Activated CD4-positive, alpha-beta T cell treated with anti-CD3 and anti-CD28 coated beads, Interleukin-2, amount 10 ng/mL, durations not matched to agents 24 days and 14 days (primary cell): ENCODE measurements around the gene FLVCR1. TPM values are rescaled to one million over a fixed set of nuclear protein-coding genes. Genes with fewer than 3 reads are reported as not detected.

ENCODE experiments used
- DNase-seq: peaks from one replicate; pipeline ENCODE4 v3.0.0; 2022
- H3K27ac Mint-ChIP-seq: one replicate; pipeline ENCODE4 v1.8.0; 2022; ENCODE audit warnings: mild to moderate bottlenecking, mixed read lengths
- H3K27me3 Mint-ChIP-seq: one replicate; pipeline ENCODE4 v1.8.0; 2022; ENCODE audit warnings: mixed read lengths
- H3K36me3 Mint-ChIP-seq: one replicate; pipeline ENCODE4 v1.8.0; 2022; ENCODE audit warnings: low read depth, mild to moderate bottlenecking, mixed read lengths
- H3K4me1 Mint-ChIP-seq: one replicate; pipeline ENCODE4 v1.8.0; 2021; ENCODE audit warnings: mixed read lengths
- H3K4me3 Mint-ChIP-seq: one replicate; pipeline ENCODE4 v1.8.0; 2022; ENCODE audit warnings: mild to moderate bottlenecking, moderate library complexity, mixed read lengths
- H3K9me3 Mint-ChIP-seq: one replicate; pipeline ENCODE4 v1.8.0; 2021; ENCODE audit warnings: mixed read lengths
- intact Hi-C: fragments of 100-400 bp; cut with micrococcal nuclease; formaldehyde crosslinking; loops from one replicate; pipeline ENCODE4 v1.15.1; 2023
- total RNA-seq: library from RNA; stranded (reverse); gene quantifications from 2 replicates; pipeline ENCODE4 v1.2.3, GENCODE V29; 2022

The FLVCR1 gene
- total RNA-seq, 1 donor from 2014 or later: 21.8 TPM

DNA sequence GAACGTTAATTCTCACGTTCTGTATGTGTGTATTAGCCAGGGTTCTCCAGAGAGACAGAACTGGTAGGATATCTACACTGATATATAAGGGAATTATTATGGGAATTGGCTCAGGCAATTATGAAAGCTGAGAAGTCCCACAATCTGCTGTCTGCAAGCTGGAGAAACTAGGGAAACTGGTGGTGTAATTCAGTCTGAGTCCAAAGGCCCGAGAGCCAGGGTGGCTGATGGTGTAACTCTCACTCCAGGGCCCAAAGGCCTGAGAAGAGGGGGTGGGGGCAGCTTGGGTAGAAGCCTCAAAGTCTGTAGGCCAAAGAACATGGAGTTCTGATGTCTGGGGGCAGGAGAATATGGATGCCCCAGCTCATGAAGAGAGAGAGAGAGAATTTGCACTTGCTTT lies 79.0 kb downstream of the FLVCR1 start:
- no peaks in the 10 kb centered on the region for H3K36me3 Mint-ChIP-seq
- H3K27ac Mint-ChIP-seq: no peak overlapping the region
- intact Hi-C loops: no loop called here
- H3K4me3 Mint-ChIP-seq: no peak overlapping the region
- peaks cover 19% of the 10 kb centered on the region for H3K27me3 Mint-ChIP-seq
- H3K9me3 Mint-ChIP-seq: no peaks in the 10 kb centered on the region
- peaks cover 3% of the 10 kb centered on the region for H3K4me1 Mint-ChIP-seq
- DNase-seq: no peak

DNA sequence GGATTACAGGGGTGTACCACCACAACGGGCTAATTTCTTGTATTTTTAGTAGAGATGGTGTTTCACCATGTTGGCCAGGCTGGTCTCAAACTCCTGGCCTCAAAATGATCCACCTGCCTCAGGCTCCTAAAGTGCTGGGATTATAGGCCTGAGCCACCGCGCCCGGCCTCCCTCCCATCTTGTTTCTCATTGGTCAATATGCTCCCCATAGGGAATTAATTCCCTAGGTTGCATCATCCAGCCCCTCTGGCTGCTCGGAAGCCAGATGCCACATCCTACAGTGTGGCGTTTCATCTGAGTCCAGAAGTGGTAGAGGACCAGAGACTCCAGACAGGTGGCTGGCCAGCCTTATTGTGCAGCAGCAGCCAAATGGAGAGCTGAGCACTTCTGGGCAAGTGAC lies 80.8 kb downstream of the FLVCR1 start:
- Mint-ChIP-seq H3K27ac (no peak overlapping the region), H3K27me3 (peaks cover 16% of the 10 kb centered on the region), H3K9me3 (no peaks in the 10 kb centered on the region), H3K36me3 (no peaks in the 10 kb centered on the region), H3K4me3 (no peak overlapping the region), H3K4me1 (peaks cover 3% of the 10 kb centered on the region)
- intact Hi-C loops: no loop called here
- no peak for DNase-seq

DNA sequence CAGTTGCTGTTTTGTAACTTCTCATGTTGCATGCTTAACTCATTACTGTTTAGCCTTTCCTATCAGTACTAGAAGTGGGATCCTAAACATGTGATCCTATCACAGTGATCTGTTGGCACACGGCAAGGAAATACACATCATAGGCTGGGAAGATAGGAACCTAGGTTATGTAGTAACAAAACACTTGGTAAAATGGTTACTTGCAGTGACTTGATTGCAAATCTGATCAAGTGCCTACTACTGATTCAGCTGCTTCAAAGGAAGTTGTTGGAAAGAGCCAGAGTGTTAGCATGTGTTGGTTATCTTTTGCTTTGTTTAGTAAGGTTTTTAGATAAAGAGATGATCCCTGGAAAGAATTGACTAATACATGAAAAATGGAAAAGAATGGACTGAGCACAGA lies 83.4 kb downstream of the FLVCR1 start:
- intact Hi-C loops: no loop called here
- Mint-ChIP-seq H3K27me3 (peaks cover 12% of the 10 kb centered on the region), H3K4me3 (no peak overlapping the region), H3K4me1 (peaks cover 3% of the 10 kb centered on the region), H3K27ac (no peak overlapping the region), H3K9me3 (no peaks in the 10 kb centered on the region), H3K36me3 (no peaks in the 10 kb centered on the region)
- no peak for DNase-seq

DNA sequence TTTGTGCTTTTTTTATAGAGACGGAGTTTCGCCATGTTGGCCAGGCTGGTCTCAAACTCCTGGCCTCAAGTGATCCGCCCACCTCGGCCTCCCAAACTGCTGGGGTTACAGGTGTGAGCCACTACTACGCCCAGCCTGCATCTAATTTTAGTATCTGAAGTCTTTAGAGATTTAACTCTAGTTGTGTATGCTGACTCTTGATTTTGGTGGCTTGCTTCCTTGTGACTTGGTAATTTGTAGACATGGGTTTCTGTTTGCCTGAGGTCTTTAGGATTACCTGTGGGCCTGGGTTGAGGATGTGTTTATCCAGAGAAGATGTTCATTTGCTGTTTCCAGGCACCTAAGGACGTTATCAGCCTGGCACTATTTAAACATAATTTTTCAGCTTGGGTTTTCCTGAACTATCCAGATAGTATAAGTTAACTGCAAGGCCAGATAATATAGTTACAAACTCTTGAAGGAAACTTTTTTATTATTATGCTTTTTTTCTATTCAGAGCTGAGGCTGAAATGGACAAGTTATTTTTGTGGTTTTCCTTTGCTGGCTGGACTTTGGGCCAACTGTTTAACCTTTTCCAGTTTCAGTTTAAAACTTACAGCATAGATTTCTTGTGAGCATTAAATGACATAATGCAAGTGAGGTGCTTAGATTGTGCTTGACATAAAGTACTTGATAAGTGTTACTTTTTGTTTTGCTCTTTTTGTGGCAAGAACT lies 84.8 kb downstream of the FLVCR1 start:
- intact Hi-C loops: no loop called here
- Mint-ChIP-seq H3K9me3 (no peaks in the 10 kb centered on the region), H3K4me3 (no peak overlapping the region), H3K27ac (no peak overlapping the region), H3K4me1 (peaks cover 3% of the 10 kb centered on the region), H3K27me3 (peaks cover 12% of the 10 kb centered on the region), H3K36me3 (no peaks in the 10 kb centered on the region)
- no peak for DNase-seq

DNA sequence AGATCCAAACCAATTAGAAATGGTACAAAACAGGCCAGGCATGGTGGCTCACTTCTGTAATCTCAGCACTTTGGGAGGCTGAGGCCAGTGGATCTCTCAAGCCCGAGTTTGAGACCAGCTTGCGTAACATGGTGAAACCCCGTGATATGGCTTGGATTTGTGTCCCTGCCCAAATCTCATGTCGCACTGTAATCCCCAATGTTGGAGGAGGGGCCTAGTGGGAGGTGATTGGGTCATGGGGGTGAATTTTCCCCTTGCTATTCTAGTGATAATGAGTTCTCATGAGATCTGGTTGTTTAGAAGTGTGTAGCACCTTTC lies 85.3 kb downstream of the FLVCR1 start:
- Mint-ChIP-seq H3K9me3 (no peaks in the 10 kb centered on the region), H3K27me3 (peaks cover 15% of the 10 kb centered on the region), H3K4me3 (no peak overlapping the region), H3K27ac (no peak overlapping the region), H3K4me1 (no peaks in the 10 kb centered on the region), H3K36me3 (no peaks in the 10 kb centered on the region)
- DNase-seq: no peak
- intact Hi-C loops: no loop called here

DNA sequence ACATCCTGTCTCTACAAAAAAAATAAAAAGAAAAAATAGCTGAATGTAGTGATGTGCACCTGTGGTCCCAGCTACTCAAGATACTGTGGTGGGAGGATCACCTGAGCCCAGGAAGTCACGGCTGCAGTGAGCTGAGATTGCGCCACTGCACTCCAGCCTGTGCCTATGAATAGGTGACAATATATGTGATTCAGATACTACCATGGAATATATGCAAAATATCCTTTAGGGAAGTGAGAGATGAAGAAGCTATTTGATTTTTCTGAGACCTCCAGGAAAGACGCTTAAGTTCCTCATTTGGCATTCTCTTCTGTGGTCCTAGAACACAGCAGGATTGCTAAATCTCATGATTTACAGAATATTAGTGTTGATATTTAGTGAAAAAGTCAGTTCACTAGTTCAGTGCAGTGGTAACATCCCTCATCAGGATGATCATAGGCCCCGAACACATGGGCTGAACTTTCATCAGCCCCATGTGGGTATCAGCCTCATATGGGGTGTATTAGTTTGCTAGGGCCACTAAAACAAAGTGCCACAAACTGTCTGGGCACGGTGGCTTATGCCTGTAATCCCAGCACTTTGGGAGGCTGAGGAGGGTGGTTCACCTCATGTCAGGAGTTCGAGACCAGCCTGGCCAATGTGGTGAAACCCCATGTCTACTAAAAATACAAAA lies 86.3 kb downstream of the FLVCR1 start:
- H3K27me3 Mint-ChIP-seq: peaks cover 25% of the 10 kb centered on the region
- no peaks in the 10 kb centered on the region for H3K4me1 Mint-ChIP-seq
- no peaks in the 10 kb centered on the region for H3K36me3 Mint-ChIP-seq
- intact Hi-C loops: no loop called here
- DNase-seq: no peak
- no peak overlapping the region for H3K4me3 Mint-ChIP-seq
- H3K27ac Mint-ChIP-seq: no peak overlapping the region
- no peaks in the 10 kb centered on the region for H3K9me3 Mint-ChIP-seq

DNA sequence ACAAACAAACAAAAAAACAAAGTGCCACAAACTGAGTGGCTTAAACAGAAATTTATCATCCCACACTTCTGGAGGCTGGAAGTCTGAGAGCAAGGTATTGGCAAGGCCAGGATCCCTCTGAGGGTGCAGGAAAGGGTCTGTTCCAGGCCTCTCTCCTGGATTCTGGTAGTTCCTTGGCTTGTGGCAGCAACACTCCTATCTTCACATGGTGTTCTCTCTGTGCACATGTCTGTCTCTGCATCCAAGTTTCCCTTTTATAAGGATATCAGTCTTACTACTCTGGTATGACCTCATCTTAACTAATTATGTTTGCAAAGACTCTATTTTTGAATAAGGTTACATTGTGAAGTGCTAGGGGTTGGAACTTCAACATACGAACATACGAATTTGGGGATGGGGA lies 87.0 kb downstream of the FLVCR1 start:
- H3K27me3 Mint-ChIP-seq: peaks cover 28% of the 10 kb centered on the region
- no peak for DNase-seq
- no peak overlapping the region for H3K4me3 Mint-ChIP-seq
- no peak overlapping the region for H3K27ac Mint-ChIP-seq
- no peaks in the 10 kb centered on the region for H3K9me3 Mint-ChIP-seq
- intact Hi-C loops: no loop called here
- H3K36me3 Mint-ChIP-seq: no peaks in the 10 kb centered on the region
- H3K4me1 Mint-ChIP-seq: peaks cover 2% of the 10 kb centered on the region

DNA sequence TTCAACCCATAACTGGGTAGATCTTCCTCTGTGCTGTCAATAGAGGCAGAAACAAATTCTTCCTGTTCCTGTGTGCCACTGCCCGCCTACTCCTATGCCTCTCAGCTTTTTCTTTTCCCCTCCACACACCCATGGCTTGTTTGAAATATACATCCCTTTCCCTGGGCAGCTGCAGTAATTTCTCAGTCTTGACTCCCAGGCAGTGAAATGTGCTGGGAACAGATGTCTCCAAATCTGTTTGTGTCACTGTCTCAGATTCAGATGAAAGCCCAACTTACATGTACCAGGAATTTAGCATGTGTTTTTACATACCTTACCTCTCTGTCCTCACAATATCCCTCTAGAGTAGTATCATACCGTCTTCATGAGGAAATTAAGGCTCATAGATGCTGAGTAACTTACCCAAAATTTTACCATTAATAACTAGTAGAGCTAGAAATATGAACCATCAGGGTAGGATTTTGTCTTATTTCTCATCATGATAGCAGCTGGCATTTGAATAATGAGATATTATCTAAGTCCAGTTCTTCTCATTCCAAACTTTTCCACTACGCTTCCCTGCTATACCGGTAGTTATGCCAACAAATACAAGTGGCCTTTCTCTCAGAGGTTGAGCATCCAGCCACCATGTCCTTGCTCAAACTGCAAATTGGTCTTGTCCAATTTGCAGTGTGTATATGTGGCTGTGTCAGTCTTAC lies 87.5 kb downstream of the FLVCR1 start:
- H3K27me3 Mint-ChIP-seq: peaks cover 30% of the 10 kb centered on the region
- intact Hi-C loops: no loop called here
- H3K4me3 Mint-ChIP-seq: no peak overlapping the region
- no peaks in the 10 kb centered on the region for H3K36me3 Mint-ChIP-seq
- DNase-seq: no peak
- no peaks in the 10 kb centered on the region for H3K9me3 Mint-ChIP-seq
- peaks cover 4% of the 10 kb centered on the region for H3K4me1 Mint-ChIP-seq
- H3K27ac Mint-ChIP-seq: no peak overlapping the region

DNA sequence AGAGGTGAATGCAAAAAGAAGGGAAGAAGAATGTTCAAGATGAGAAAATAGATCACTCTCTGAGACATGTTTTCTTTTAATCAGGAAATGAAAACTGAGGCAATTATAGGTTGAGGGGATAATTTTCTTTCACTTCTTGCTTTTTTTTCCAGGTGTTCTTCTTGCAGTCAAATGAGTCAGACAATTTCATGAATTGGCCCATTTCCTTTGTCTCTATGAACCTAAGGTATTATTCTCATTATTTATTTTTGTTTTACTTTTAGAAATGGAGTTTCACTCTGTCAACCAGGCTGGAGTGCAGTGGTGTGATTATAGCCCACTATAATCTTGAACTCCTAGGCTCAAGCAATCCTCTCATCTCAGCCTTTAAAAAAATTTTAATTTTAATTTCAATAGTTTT lies 88.8 kb downstream of the FLVCR1 start:
- no peak overlapping the region for H3K4me3 Mint-ChIP-seq
- intact Hi-C loops: no loop called here
- no peaks in the 10 kb centered on the region for H3K36me3 Mint-ChIP-seq
- peaks cover 30% of the 10 kb centered on the region for H3K27me3 Mint-ChIP-seq
- H3K9me3 Mint-ChIP-seq: no peaks in the 10 kb centered on the region
- peaks cover 8% of the 10 kb centered on the region for H3K4me1 Mint-ChIP-seq
- no peak overlapping the region for H3K27ac Mint-ChIP-seq
- no peak for DNase-seq

Other genes with a start within 250 kb of the FLVCR1 start
- 21.2 and 29.5 TPM in 2 replicates for gene ATF3, start 249.5 kb upstream of the FLVCR1 start, total RNA-seq
- gene BATF3, start 158.4 kb upstream of the FLVCR1 start, total RNA-seq: 100.0 and 100 TPM in 2 replicates
- 37.3 and 40.0 TPM in 2 replicates for gene NSL1, start 66.5 kb upstream of the FLVCR1 start, total RNA-seq
- 15.1 and 16.2 TPM in 2 replicates for gene TATDN3, start 66.4 kb upstream of the FLVCR1 start, total RNA-seq
- gene SPATA45, start 10.6 kb upstream of the FLVCR1 start, total RNA-seq: not detected in 2 replicates
- 0.54 and 0.84 TPM in 2 replicates for gene VASH2, start 92.3 kb downstream of the FLVCR1 start, total RNA-seq
- gene ANGEL2, start 157.6 kb downstream of the FLVCR1 start, total RNA-seq: 43.7 and 47.6 TPM in 2 replicates
- gene RPS6KC1, start 193.0 kb downstream of the FLVCR1 start, total RNA-seq: 7.0 and 7.5 TPM in 2 replicates